Measurements from ENCODE around the gene GNG8.
A peak's percentile ranks its signal among the peaks of the same experiment; 100 is the strongest.

Gene GNG8

DNA sequence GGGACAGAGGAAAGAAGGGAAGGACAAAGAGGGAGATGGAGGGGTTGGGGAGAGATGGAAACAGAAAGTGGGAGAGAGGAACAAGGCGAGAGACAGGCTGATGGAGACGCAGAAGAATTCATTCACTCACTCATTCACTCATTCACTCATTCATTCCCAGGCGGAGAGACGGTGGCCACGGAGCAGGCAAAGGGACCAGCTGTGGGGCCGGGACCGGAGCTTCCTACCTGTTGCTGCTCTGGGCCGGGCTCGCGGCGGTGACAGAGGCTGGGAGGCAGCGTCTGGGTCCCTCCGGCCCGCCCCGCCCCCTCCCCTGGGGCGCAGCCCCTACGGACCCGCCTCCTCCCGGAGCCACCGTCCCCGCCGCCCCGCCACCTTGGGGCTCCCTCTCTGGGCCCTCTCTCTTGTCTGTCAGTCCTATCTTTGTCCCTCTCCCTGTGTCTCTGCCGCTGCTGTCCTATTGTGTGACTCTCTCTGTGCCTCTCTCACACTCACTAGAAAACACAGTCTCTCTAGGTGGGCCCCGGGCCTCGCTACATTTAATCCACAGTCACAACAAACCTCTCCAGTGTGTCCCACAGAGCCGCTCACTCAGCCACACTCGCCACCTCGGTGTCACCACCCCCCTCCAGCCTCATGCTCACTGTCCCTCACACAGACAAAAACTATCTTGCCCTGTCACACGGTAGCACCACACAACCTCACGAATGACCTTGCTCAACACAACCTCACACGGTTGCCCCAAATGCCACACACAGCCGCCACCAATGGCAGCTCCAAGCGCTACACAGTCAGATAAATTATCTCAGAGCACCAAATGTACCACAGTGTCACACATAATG lies at the start of gene GNG8:
TSS of gene GNG8 (minus strand) at position 283 of the 842 bp plus-strand sequence. CDS start 1,520 bp downstream, outside the sequence.
- Mint-ChIP-seq H3K4me3 (peak within 1 kb of the TSS; percentile 40), H3K36me3 (ENCODE audit: low read depth) (no peaks in the 10 kb centered on the region)

DNA sequence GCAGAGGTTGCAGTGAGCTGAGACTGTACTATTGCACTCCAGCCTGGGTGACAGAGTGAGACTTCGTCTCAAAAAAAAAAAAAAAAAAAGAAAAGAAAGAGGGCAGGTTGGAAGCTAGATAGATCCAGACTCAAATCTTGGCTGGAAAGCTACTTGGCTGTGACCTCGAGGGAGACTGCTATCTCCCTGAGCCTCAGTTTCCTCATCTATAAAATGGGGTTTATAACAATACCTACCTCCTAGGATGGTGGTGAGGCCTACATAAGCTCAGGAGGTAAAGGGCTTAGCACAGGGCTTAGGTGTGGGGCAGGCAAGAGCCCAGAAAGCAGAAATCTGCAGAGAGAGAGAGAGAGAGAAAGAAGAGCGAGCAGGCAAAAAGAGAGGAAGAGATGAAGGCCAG lies 49.2 kb upstream of the GNG8 start:
- H3K27me3 Mint-ChIP-seq (ENCODE audit: low read depth) = no peaks in the 10 kb centered on the region
- H3K9me3 Mint-ChIP-seq = no peaks in the 10 kb centered on the region
- H3K4me1 Mint-ChIP-seq (ENCODE audit: low read depth) = peaks cover 1% of the 10 kb centered on the region
- peaks cover 56% of the 10 kb centered on the region for H3K36me3 Mint-ChIP-seq (ENCODE audit: low read depth)
- H3K27ac Mint-ChIP-seq = no peak overlapping the region
- no peak overlapping the region for H3K4me3 Mint-ChIP-seq
- no peak for DNase-seq (ENCODE audit: low spot score)

More for the DNA sequence above, at the start of gene GNG8:
- no peaks in the 10 kb centered on the region for H3K9me3 Mint-ChIP-seq
- DNase-seq (ENCODE audit: low spot score) = no peak
- peaks cover 18% of the 10 kb centered on the region for H3K4me1 Mint-ChIP-seq (ENCODE audit: low read depth)
- no peak within 1 kb of the TSS for H3K27ac Mint-ChIP-seq
- H3K27me3 Mint-ChIP-seq (ENCODE audit: low read depth) = peaks cover 11% of the 10 kb centered on the region

DNA sequence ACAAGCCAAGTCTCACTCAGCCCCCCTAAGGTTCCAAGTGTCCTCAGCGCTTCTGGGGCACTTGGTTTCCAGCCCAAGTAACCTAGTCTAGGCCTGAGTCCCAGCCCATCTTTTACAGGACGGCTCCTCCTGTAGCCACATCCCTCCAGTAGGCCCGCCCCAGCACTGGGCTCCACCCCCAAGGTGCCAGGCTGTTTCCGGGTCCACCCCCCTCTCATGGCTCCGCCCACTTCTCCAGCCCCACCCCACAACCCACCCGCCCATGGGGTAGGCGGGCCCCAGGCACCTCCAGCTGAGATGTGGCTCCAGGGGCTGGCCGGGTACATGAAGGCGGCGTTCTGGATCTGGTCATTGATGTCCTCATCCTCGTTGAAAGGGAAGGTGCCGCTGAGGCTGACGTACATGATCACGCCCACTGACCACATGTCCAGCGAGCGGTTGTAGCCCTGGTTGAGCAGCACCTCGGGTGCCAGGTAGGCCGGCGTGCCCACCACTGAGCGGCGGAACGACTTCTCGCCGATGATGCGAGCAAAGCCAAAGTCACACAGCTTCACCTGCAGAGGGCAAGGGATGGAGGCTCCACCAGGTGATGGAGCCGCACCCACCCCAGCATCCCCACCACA lies 42.2 kb upstream of the GNG8 start:
- DNase-seq (ENCODE audit: low spot score) = peak; percentile 31
- Mint-ChIP-seq H3K4me1 (ENCODE audit: low read depth) (peaks cover 11% of the 10 kb centered on the region), H3K27me3 (ENCODE audit: low read depth) (no peaks in the 10 kb centered on the region), H3K36me3 (ENCODE audit: low read depth) (peaks cover 67% of the 10 kb centered on the region), H3K27ac (no peak overlapping the region), H3K9me3 (no peaks in the 10 kb centered on the region), H3K4me3 (no peak overlapping the region)

DNA sequence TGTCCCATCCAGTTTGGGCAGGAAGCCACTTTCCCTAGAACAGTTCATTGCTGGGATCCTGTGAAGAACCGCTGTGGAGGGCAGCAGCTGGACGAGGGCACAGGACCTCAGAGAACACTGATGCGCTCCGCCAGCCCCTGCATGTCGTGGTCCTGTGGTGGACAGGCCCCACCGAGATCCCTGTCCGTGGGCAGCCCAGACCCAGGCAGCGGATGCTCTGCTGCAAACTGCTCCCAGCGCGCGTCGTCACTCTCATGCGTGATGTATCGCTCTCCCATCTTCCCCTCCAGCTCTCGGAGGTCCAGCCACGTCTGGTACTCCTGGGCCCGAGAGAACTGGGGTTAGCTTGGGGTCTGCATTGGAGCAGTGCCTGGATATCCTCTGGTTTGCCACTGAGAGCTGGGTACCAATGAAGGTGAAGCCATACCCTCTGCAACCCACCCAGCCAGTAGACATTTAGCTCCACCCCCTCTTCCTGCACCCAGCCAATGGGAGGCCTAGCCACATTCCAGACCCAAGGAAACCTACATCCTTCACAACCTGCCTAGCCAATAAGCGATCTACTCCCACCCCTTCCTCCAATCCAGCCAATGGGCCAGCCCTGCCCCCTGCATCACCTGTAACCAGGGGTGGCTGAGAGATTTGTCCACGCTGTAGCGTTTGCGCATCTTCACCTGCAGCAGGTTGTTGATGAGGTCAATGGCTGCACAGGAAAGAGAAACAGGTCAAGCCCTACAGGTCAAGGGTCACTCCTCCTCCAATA lies 38.6 kb upstream of the GNG8 start:
- Mint-ChIP-seq H3K9me3 (no peaks in the 10 kb centered on the region), H3K27me3 (ENCODE audit: low read depth) (no peaks in the 10 kb centered on the region), H3K4me1 (ENCODE audit: low read depth) (peaks cover 11% of the 10 kb centered on the region), H3K4me3 (no peak overlapping the region), H3K27ac (peak overlapping the region; percentile 20), H3K36me3 (ENCODE audit: low read depth) (peaks cover 64% of the 10 kb centered on the region)
- DNase-seq (ENCODE audit: low spot score) = no peak

DNA sequence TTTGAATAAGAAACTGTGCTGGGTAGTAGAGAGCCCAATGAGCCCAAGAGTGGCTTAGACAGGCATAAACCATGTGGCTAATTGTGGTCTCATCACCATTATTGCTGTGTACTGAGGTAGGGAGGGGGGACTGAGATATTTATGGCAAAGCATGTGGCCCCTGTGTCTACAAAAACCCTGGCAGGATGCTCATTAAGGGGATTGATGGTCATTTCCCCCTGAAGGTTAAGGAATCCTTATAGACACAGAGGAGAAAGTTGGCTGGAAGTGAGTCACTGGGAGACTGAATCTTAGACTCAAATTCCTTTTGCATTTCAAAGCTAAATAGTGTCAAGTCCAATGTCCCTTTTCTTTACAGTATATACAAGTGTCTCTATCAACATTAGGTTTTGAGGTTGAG lies 34.8 kb upstream of the GNG8 start:
- DNase-seq (ENCODE audit: low spot score) = no peak
- H3K27ac Mint-ChIP-seq = no peak overlapping the region
- no peaks in the 10 kb centered on the region for H3K27me3 Mint-ChIP-seq (ENCODE audit: low read depth)
- H3K36me3 Mint-ChIP-seq (ENCODE audit: low read depth) = peaks cover 38% of the 10 kb centered on the region
- H3K4me3 Mint-ChIP-seq = no peak overlapping the region
- no peaks in the 10 kb centered on the region for H3K9me3 Mint-ChIP-seq
- peaks cover 3% of the 10 kb centered on the region for H3K4me1 Mint-ChIP-seq (ENCODE audit: low read depth)

DNA sequence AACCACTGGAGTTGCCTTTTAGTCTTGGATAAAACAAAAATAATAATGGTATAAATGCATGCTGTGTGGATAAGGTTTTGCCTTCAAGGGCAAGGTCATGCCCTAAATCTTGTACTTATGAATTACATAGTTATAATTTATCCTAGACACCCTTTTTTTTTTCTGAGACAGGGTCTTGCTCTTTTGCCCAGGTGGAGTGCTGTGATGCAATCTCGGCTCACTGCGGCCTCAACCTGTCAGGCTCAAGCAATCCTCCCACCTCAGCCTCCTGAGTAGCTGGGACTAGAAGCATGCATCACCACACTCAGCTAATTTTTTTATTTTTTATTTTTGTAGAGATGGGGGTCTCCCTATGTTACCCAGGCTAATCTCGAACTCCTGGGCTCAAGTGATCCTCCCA lies 32.7 kb upstream of the GNG8 start:
- H3K36me3 Mint-ChIP-seq (ENCODE audit: low read depth) = peaks cover 19% of the 10 kb centered on the region
- peaks cover 3% of the 10 kb centered on the region for H3K27me3 Mint-ChIP-seq (ENCODE audit: low read depth)
- no peak overlapping the region for H3K4me3 Mint-ChIP-seq
- no peak for DNase-seq (ENCODE audit: low spot score)
- H3K9me3 Mint-ChIP-seq = no peaks in the 10 kb centered on the region
- H3K27ac Mint-ChIP-seq = no peak overlapping the region
- H3K4me1 Mint-ChIP-seq (ENCODE audit: low read depth) = no peaks in the 10 kb centered on the region

DNA sequence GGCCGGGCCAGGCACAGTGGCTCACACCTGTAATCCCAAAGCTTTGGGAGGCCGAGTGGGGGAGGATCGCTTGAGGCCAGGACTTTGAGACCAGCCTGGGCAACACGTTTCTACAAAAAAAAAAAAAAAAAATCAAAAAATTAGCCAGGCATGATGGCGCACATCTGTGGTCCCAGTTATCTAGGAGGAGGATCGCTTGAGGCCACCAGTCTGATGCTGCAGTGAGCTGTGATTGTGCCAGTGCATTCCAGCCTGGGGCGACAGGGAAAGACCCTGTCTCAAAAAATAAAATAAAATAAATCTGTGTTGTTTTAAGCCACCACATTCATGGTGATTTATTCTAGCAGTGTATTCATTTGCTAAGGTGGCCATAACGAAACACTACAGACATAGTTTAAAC lies 29.1 kb upstream of the GNG8 start:
- Mint-ChIP-seq H3K9me3 (no peaks in the 10 kb centered on the region), H3K4me3 (no peak overlapping the region), H3K36me3 (ENCODE audit: low read depth) (peaks cover under 1% of the 10 kb centered on the region), H3K27me3 (ENCODE audit: low read depth) (peaks cover 10% of the 10 kb centered on the region), H3K27ac (no peak overlapping the region), H3K4me1 (ENCODE audit: low read depth) (peaks cover 13% of the 10 kb centered on the region)
- DNase-seq (ENCODE audit: low spot score) = no peak

DNA sequence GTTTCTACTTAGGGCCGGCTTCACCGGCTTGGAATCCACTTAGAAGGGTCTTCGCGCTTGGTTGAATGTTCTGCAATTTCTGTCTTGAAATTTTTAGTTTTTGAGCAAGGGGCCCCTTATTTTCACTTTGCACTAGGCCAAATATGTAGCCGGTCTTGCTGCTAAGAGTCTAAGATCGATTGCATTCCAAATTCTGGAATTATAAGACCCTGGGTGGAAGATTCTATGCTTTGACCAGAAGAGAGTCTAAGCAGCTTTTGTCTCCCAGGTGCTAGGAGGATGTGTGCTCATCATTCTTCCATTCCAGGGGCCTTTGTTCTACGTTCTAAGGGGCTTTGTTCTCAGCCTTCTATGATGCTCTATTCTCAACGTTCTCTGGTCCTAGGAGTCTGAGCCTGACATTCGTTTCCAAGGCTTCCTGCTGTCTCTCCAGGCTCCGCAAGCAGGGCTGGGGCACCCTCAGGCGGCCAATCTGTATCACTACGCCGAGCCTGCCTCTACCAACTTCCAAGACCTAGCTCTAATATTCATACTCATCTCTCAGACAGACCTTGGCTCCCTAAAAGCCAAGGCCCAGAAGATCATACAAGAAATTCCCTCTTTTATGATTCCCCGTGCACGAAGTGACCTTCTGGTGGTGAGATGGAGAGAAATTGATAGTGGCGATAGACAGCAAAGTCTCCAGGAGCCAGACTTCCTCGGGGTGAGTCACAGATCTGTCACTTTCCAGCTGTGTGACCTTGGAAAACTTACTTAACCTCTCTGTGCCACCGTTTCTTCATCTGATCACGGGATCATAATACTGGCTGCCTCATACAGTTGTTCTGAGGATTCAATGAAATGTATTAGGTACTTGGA lies 26.0 kb upstream of the GNG8 start:
- Mint-ChIP-seq H3K36me3 (ENCODE audit: low read depth) (no peaks in the 10 kb centered on the region), H3K27me3 (ENCODE audit: low read depth) (peaks cover 28% of the 10 kb centered on the region), H3K4me1 (ENCODE audit: low read depth) (peaks cover 17% of the 10 kb centered on the region), H3K27ac (peak overlapping the region; percentile 89), H3K9me3 (no peaks in the 10 kb centered on the region), H3K4me3 (peak overlapping the region; percentile 75)
- DNase-seq (ENCODE audit: low spot score) = peak; percentile 75

DNA sequence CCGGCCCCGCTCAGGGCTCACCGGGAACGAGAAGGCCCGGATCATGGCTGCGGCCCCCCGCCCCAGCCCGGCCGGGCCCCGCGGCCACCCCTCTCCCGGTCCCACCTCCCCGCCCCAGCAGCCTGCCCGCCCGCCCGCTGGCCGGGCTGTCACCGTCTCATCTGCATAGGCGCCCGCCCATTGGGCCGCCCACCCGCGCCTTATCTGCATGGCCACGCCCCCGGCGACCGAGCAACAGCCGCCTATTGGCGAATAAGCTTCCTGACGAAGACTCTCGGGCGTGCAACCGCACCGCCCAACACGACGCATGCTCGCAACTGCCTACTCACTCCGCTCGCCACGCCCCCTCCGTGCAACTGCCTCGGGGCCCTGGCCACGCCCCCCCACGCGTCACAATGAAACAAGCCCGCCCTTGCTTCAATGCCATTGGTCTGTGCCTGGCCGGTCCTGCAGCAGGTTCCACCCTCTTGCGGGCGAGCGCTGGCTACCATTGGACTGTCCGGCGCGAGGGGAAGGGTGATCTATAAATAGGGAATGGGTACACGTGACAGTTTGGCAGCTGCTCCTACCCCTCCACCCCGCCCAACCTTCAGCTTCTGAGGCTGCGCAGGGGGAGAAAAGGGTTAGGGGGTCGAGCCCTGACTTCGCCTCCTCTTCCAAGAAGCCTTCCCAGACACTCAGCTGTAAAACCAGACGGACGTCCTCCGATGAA lies 25.2 kb upstream of the GNG8 start, which contains the start of gene DACT3:
TSS of gene DACT3 (minus strand) at position 163 of the 712 bp plus-strand sequence. CDS start at position 45, 118 bp downstream.
- Mint-ChIP-seq H3K4me3 (peak within 1 kb of the TSS; percentile 75), H3K4me1 (ENCODE audit: low read depth) (peaks cover 17% of the 10 kb centered on the region), H3K27me3 (ENCODE audit: low read depth) (peaks cover 30% of the 10 kb centered on the region), H3K9me3 (no peaks in the 10 kb centered on the region), H3K36me3 (ENCODE audit: low read depth) (no peaks in the 10 kb centered on the region), H3K27ac (peak within 1 kb of the TSS; percentile 89)
- peak; percentile 100 for DNase-seq (ENCODE audit: low spot score)

DNA sequence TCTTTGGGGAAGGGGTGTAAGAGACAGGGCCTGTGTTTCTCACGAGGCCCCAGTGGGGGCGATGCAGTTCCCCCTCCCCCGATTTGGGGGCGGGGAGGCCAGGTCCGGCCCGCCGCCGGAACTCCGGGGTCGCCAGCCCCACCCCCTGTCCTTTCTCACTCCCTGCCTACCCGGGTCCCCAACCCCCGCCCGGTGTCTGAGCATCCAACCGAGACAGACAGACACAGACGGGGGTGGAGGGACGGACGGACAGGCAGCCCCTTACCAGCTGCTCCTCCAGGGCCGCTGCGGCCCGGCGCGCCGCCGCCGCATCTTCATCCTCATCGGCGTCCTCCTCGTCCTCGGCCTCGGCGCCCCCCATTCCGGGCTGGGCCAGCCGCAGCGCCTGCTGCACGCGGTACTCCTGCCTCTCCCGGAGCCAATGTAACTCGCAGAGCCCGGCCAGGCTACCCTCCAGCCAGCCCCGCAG lies 24.6 kb upstream of the GNG8 start:
- peak overlapping the region; percentile 55 for H3K4me3 Mint-ChIP-seq

DNA sequence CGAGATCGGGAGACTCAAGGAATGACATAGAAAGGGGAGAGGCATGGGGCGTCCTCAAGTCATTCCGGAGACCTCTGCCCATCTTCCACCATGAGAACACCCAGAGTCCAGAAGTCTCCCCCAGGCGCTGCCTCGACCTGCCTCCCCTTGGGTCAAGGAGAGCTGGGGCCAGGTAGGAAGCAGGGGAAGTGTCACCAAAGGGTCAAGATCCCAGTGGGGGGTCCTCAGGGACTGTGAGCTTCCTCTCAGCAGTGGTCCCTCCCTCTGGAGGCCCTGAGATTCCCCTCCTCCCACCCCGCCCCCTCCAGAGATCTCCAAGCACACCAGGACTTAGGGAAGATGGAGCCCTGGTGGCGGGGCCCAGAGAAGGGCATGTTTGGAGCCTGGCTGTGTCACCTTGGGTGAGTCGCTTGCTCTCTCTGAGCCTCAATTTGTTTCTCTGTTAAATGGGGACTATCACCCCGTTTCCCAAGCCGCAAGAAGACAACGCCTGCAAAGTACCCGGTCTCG lies 24.1 kb upstream of the GNG8 start:
- Mint-ChIP-seq H3K4me3 (peak overlapping the region; percentile 58), H3K9me3 (no peaks in the 10 kb centered on the region), H3K36me3 (ENCODE audit: low read depth) (no peaks in the 10 kb centered on the region), H3K27ac (peak overlapping the region; percentile 8), H3K27me3 (ENCODE audit: low read depth) (peaks cover 32% of the 10 kb centered on the region), H3K4me1 (ENCODE audit: low read depth) (peaks cover 17% of the 10 kb centered on the region)
- no peak for DNase-seq (ENCODE audit: low spot score)

More for the DNA sequence above, 24.6 kb upstream of the GNG8 start:
- Mint-ChIP-seq H3K36me3 (ENCODE audit: low read depth) (no peaks in the 10 kb centered on the region), H3K4me1 (ENCODE audit: low read depth) (peaks cover 17% of the 10 kb centered on the region), H3K27me3 (ENCODE audit: low read depth) (peaks cover 30% of the 10 kb centered on the region), H3K9me3 (no peaks in the 10 kb centered on the region), H3K27ac (no peak overlapping the region)
- DNase-seq (ENCODE audit: low spot score) = no peak

DNA sequence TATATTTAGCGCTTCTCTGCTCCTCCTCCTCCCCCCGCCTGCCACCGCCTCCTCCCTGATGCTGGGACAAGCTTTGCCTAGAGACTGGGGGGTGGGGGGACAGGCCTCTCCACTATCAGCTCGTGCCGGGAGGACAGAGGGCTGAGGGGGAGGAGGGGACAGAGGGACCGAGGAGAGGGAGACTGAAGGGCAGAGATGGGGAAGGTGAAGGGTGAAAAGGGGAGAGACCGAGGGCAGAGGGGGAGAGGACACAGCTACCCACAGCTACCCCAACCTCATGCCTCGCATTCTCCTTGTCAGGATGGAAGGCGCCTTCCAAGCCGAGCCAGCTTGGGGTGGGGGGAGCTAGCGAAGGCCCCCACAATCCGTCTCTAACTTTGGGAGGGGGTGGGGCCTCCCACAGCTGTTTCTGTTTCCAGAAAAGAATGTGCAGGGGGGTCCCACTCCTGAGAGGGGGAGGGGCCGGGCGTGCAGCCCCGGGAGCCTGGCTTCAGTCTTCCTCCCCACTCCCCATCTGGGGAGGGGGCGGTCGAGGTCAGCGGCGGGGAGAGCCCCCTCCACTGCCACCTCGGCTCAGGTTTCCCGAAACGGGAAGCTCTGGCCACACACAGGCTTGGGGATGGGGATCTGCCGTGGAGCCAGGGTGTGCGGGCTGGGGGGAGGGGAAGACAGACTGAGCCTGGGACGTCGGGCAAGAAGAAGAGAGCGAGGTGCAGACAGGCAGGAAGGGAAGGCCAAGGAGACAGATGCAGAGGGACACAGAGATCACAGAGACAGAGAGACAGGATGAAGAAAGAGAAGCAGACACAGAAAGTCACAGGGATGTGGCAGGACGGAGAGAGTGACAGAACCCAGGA lies 23.4 kb upstream of the GNG8 start:
- no peaks in the 10 kb centered on the region for H3K9me3 Mint-ChIP-seq
- H3K4me1 Mint-ChIP-seq (ENCODE audit: low read depth) = peaks cover 17% of the 10 kb centered on the region
- H3K27me3 Mint-ChIP-seq (ENCODE audit: low read depth) = peaks cover 36% of the 10 kb centered on the region
- peak overlapping the region; percentile 58 for H3K4me3 Mint-ChIP-seq
- H3K27ac Mint-ChIP-seq = peak overlapping the region; percentile 8
- no peaks in the 10 kb centered on the region for H3K36me3 Mint-ChIP-seq (ENCODE audit: low read depth)
- no peak for DNase-seq (ENCODE audit: low spot score)

Data from T-helper 2 cell treated with Interferon-gamma antibody and Interleukin-4, amounts not matched to agents 5 μg/mL and 100 μg/mL, for 36 hours (primary cell).